ENCODE measurements around the gene INSL6.

Gene INSL6

GRCh38 chr9:5185220-5185840 lies at the start of gene INSL6:
Gene INSL6, minus strand, starts transcription at chr9:5185639. Its CDS starts 37 bp downstream, at chr9:5185602.
- H4K20me1 ChIP-seq = no peaks in the 10 kb centered on the region
- no peaks in the 10 kb centered on the region for H3K36me3 ChIP-seq
- no peak within 1 kb of the TSS for H3K4me2 ChIP-seq
- H3K27me3 ChIP-seq = no peaks in the 10 kb centered on the region
- peaks cover 7 to 14% (median 11%) of the 10 kb centered on the region in 11 experiments for H3K9me3 ChIP-seq (replicated peaks in 1 of 11)
- no peak within 1 kb of the TSS for H3K27ac ChIP-seq
- H3K4me1 ChIP-seq = peaks cover 0 to 9% (median 0%) of the 10 kb centered on the region in 10 experiments; a peak in 2 of 20 replicates
- no peak for TF ChIP-seq Cebpa-rat (IDR thresholded peaks at IDR 0.05)
- H3K4me3 ChIP-seq = no peak within 1 kb of the TSS
- no peak within 1 kb of the TSS for H3K9ac ChIP-seq

- no peaks in the 10 kb centered on the region for H3K9me3 ChIP-seq (replicated peaks in 1 of 11)
- no peak for TF ChIP-seq Cebpa-rat (IDR thresholded peaks at IDR 0.05)
- H3K9ac ChIP-seq = no peak within 1 kb of the TSS
- H3K27me3 ChIP-seq = no peaks in the 10 kb centered on the region
- no peaks in the 10 kb centered on the region for H3K36me3 ChIP-seq
- H4K20me1 ChIP-seq = no peaks in the 10 kb centered on the region
- H3K4me3 ChIP-seq = no peak within 1 kb of the TSS
- no peak within 1 kb of the TSS for H3K4me2 ChIP-seq
- H3K27ac ChIP-seq = no peak within 1 kb of the TSS
- no peaks in the 10 kb centered on the region for H3K4me1 ChIP-seq
These were observed 45.8 kb upstream of the INSL6 start, which contains the start of gene INSL4 for GRCh38 chr9:5231212-5231611. Gene INSL4, plus strand, starts transcription at chr9:5231419. Its CDS starts 105 bp downstream, at chr9:5231524.

GRCh38 chr9:5230554-5230953 lies 45.1 kb upstream of the INSL6 start:
- H3K4me1 ChIP-seq = no peaks in the 10 kb centered on the region
- no peaks in the 10 kb centered on the region for H3K27me3 ChIP-seq
- H3K4me2 ChIP-seq = no peak overlapping the region
- no peaks in the 10 kb centered on the region for H3K36me3 ChIP-seq
- no peak overlapping the region for H3K4me3 ChIP-seq
- no peak overlapping the region for H3K9ac ChIP-seq
- no peak for TF ChIP-seq Cebpa-rat (IDR thresholded peaks at IDR 0.05)
- no peak overlapping the region for H3K27ac ChIP-seq
- H4K20me1 ChIP-seq = no peaks in the 10 kb centered on the region
- H3K9me3 ChIP-seq (replicated peaks in 1 of 11) = no peaks in the 10 kb centered on the region

GRCh38 chr9:5205071-5205470 lies 19.6 kb upstream of the INSL6 start:
- no peak overlapping the region for H3K4me3 ChIP-seq
- H3K9ac ChIP-seq = no peak overlapping the region
- no peaks in the 10 kb centered on the region for H3K36me3 ChIP-seq
- H3K27me3 ChIP-seq = no peaks in the 10 kb centered on the region
- no peaks in the 10 kb centered on the region for H3K4me1 ChIP-seq
- TF ChIP-seq Cebpa-rat (IDR thresholded peaks at IDR 0.05) = no peak
- H3K4me2 ChIP-seq = no peak overlapping the region
- H3K9me3 ChIP-seq (replicated peaks in 1 of 11) = peaks cover 0 to 14% (median 0%) of the 10 kb centered on the region in 11 experiments; a peak in 5 of 22 replicates
- H3K27ac ChIP-seq = no peak overlapping the region
- H4K20me1 ChIP-seq = no peaks in the 10 kb centered on the region

- no peak for TF ChIP-seq Cebpa-rat (IDR thresholded peaks at IDR 0.05)
- no peaks in the 10 kb centered on the region for H3K27me3 ChIP-seq
- no peak overlapping the region for H3K9ac ChIP-seq
- peaks cover 0 to 7% (median 0%) of the 10 kb centered on the region in 11 experiments; a peak in 3 of 22 replicates for H3K9me3 ChIP-seq (replicated peaks in 1 of 11)
- H4K20me1 ChIP-seq = no peaks in the 10 kb centered on the region
- H3K4me2 ChIP-seq = no peak overlapping the region
- no peak overlapping the region for H3K27ac ChIP-seq
- no peak overlapping the region for H3K4me3 ChIP-seq
- no peaks in the 10 kb centered on the region for H3K4me1 ChIP-seq
- H3K36me3 ChIP-seq = no peaks in the 10 kb centered on the region
These were observed 10.0 kb upstream of the INSL6 start for GRCh38 chr9:5195463-5195862.

DNA sequence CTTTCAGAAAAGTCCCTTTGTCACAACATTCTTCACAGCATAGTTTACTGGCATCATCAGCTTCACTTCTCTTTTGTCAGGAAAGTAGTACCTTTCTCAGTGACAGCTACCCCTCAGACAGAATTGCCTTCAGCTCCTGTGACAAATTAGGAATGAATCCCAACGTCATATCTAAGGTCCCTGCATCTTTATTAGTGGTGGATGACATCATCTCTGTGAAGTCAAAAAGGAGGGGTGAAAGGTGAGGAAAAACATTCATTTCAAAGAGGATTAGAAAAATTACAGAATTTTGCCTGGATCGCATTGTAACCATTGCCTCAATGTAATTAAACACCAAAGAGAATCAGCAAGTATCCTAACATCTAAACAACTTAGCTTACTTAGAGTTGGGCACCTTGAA lies 7.9 kb upstream of the INSL6 start:
- Histone ChIP-seq H3K27ac (no peak overlapping the region), H3K9ac (no peak overlapping the region), H3K4me1 (no peaks in the 10 kb centered on the region), H3K4me3 (no peak overlapping the region), H3K27me3 (no peaks in the 10 kb centered on the region), H3K4me2 (no peak overlapping the region), H4K20me1 (no peaks in the 10 kb centered on the region), H3K9me3 (replicated peaks in 1 of 11) (peaks cover 0 to 5% (median 0%) of the 10 kb centered on the region in 11 experiments; a peak in 3 of 22 replicates), H3K36me3 (no peaks in the 10 kb centered on the region)
- no peak for TF ChIP-seq Cebpa-rat (IDR thresholded peaks at IDR 0.05)

GRCh38 chr9:5191985-5192384 lies 6.5 kb upstream of the INSL6 start:
- Histone ChIP-seq H3K27me3 (no peaks in the 10 kb centered on the region), H3K9me3 (replicated peaks in 1 of 11) (no peaks in the 10 kb centered on the region), H3K36me3 (no peaks in the 10 kb centered on the region), H3K4me3 (no peak overlapping the region), H4K20me1 (no peaks in the 10 kb centered on the region), H3K9ac (no peak overlapping the region), H3K4me2 (no peak overlapping the region), H3K27ac (no peak overlapping the region), H3K4me1 (no peaks in the 10 kb centered on the region)
- TF ChIP-seq Cebpa-rat (IDR thresholded peaks at IDR 0.05) = no peak

DNA sequence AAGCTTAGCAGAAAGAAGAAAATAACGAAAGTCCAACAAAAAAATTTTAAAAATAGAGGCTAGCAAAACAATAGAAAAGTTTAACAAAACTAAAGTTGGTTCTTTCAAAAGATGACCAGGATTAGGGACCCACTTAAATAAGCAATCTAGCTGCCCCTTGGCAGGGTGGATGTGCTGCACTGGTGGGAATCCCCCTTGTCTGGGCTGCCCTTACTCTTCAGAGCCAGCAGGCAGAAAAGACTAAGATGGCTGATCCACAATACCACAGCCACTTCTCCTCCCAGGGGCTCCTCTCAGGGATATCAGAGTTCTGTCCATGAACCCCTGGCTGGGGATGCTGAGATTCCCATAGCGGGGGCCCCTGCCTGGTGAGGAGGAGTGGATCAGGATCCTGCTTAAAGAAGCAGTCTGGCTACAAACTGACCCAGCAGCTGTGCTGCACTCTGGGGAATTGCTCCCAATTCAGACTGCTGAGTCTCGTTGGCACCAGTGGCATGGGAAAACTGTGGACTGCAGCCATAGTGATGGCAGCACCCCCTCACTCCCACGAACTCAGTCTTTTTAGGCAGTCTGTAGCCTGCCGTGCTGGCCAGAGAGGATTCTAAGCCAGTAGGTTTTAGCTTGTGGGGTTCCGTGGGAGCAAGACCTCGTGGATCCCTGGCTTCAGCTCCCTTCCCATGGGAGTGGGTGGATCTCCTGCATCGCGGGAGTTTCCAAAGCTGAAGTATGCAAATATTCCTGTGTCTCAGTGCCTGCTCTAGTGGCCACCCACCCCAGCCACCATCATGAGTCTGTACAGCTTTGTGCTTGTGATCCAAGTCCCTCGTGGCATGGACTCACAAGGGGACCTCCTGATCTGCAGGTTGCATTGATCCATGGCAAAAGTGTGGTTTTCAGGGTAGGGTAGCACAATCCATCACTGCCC lies 2.9 kb upstream of the INSL6 start:
- H3K9me3 ChIP-seq (replicated peaks in 1 of 11) = peaks cover 0 to 7% (median 0%) of the 10 kb centered on the region in 11 experiments; a peak in 5 of 22 replicates
- no peak overlapping the region for H3K4me2 ChIP-seq
- no peak overlapping the region for H3K9ac ChIP-seq
- no peaks in the 10 kb centered on the region for H3K36me3 ChIP-seq
- no peak overlapping the region for H3K4me3 ChIP-seq
- TF ChIP-seq Cebpa-rat (IDR thresholded peaks at IDR 0.05) = no peak
- no peaks in the 10 kb centered on the region for H3K27me3 ChIP-seq
- H3K27ac ChIP-seq = no peak overlapping the region
- H3K4me1 ChIP-seq = peaks cover 0 to 6% (median 0%) of the 10 kb centered on the region in 10 experiments; a peak in 2 of 20 replicates
- no peaks in the 10 kb centered on the region for H4K20me1 ChIP-seq

DNA sequence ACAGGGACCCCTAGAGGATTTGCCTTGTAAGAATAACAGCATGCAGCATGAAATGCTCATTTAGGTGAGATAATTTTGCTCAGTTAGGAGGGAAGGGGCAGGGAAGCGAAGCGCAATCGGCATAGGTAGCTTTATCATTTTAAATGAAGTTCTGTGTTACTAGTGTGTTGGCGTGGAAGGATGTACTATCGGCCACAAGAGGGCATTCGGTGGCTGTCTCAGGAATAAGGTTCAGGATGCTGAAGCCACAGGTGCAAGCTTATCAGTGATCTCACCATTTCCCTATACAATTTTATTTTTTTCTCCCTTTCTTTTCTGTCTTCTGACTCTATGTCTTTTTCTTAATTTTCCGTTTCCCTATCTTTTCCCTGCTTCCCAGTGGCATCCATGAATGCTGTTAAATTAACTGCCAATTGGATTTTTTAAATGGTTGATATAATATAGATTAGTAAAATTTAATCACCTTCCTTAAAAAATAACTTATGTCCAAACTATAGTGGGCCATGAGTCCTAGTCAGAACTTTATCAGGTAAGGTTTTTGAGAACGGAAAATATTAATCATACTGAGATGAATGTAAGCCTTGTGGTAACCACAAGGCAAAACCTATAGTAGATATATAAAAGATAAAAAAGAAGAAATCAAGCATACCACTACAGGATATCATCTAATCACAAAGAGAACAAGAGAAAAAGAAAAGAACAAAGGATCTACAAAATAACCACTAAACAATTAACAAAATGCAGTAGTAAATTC lies 1.2 kb upstream of the INSL6 start:
- H3K4me3 ChIP-seq = no peak overlapping the region
- no peak overlapping the region for H3K27ac ChIP-seq
- H3K4me2 ChIP-seq = no peak overlapping the region

More for the DNA sequence above, 1.2 kb upstream of the INSL6 start:
- Histone ChIP-seq H3K27me3 (no peaks in the 10 kb centered on the region), H3K9me3 (replicated peaks in 1 of 11) (peaks cover 0 to 7% (median 0%) of the 10 kb centered on the region in 11 experiments; a peak in 5 of 22 replicates), H3K9ac (no peak overlapping the region), H4K20me1 (no peaks in the 10 kb centered on the region), H3K4me1 (peaks cover 0 to 9% (median 0%) of the 10 kb centered on the region in 10 experiments; a peak in 2 of 20 replicates), H3K36me3 (no peaks in the 10 kb centered on the region)
- no peak for TF ChIP-seq Cebpa-rat (IDR thresholded peaks at IDR 0.05)

Data from BLaER1 treated with 17β-estradiol and CSF1 and Interleukin-3, amounts not matched to agents 10 nM and 100 nM (cell line).